IMR-90 (cell line): ENCODE results near the gene CLCN4.

Source experiments
- BHLHE40 ChIP-seq: fragments of 150-350 bp; IDR thresholded peaks from 2 replicates; pipeline ENCODE4 v1.6.1; 2016; ENCODE audit warnings: mild to moderate bottlenecking, low read depth, low read length
- CEBPB ChIP-seq: IDR thresholded peaks from 2 replicates; pipeline ENCODE4 v1.6.1; 2012; ENCODE audit warnings: low read depth, low read length, improper control_type of control experiment
- FOS ChIP-seq: fragments of 150-350 bp; IDR thresholded peaks from 2 replicates; pipeline ENCODE4 v1.6.1; 2016; ENCODE audit warnings: low read depth, low read length
- MAFK ChIP-seq: IDR thresholded peaks from 2 replicates; pipeline ENCODE4 v1.6.1; 2012; ENCODE audit warnings: low read depth, low read length, improper control_type of control experiment
- MAZ ChIP-seq: IDR thresholded peaks from 2 replicates; pipeline ENCODE4 v1.6.1; 2012; ENCODE audit warnings: low read depth, mild to moderate bottlenecking, low read length, improper control_type of control experiment, moderate library complexity, borderline replicate concordance
- MXI1 ChIP-seq: IDR thresholded peaks from 2 replicates; pipeline ENCODE4 v1.6.1; 2012; ENCODE audit warnings: low read depth, mild to moderate bottlenecking, low read length, moderate library complexity, borderline replicate concordance
- POLR2A ChIP-seq: IDR thresholded peaks from 2 replicates; pipeline ENCODE4 v1.6.1; 2012; ENCODE audit warnings: mild to moderate bottlenecking, low read depth, low read length
- RAD21 ChIP-seq: IDR thresholded peaks from 2 replicates; pipeline ENCODE4 v1.6.1; 2012; ENCODE audit warnings: low read length, improper control_type of control experiment
- RCOR1 ChIP-seq: IDR thresholded peaks from 2 replicates; pipeline ENCODE4 v1.6.1; 2012; ENCODE audit warnings: mild to moderate bottlenecking, low read length, improper control_type of control experiment; ENCODE audit not compliant: insufficient replicate concordance
- RFX5 ChIP-seq: IDR thresholded peaks from 2 replicates; pipeline ENCODE4 v1.8.0; 2012; ENCODE audit warnings: low read depth, mild to moderate bottlenecking, low read length, moderate library complexity
- SMC3 ChIP-seq: fragments of 150-350 bp; IDR thresholded peaks from 2 replicates; pipeline ENCODE4 v1.6.1; 2016; ENCODE audit warnings: low read depth, mild to moderate bottlenecking, antibody characterized with exemption, low read length, moderate library complexity
- TF ChIP-seq, protein P1 (sequence below): conservative IDR thresholded peaks from 2 replicates; pipeline ENCODE4 v1.5.1; 2012; ENCODE audit warnings: mild to moderate bottlenecking, low read depth, low read length, improper control_type of control experiment
- TF ChIP-seq, protein P2 (sequence below): fragments of 150-350 bp; IDR thresholded peaks from 2 replicates; pipeline ENCODE4 v1.6.1; 2017; ENCODE audit warnings: mild to moderate bottlenecking, antibody characterized with exemption, low read length, low read depth
- TF ChIP-seq, protein P3 (sequence below): fragments of 150-350 bp; IDR thresholded peaks from 2 replicates; pipeline ENCODE4 v1.6.1; 2016; ENCODE audit warnings: low read depth, mild to moderate bottlenecking, low read length, moderate library complexity, borderline replicate concordance

DNA sequence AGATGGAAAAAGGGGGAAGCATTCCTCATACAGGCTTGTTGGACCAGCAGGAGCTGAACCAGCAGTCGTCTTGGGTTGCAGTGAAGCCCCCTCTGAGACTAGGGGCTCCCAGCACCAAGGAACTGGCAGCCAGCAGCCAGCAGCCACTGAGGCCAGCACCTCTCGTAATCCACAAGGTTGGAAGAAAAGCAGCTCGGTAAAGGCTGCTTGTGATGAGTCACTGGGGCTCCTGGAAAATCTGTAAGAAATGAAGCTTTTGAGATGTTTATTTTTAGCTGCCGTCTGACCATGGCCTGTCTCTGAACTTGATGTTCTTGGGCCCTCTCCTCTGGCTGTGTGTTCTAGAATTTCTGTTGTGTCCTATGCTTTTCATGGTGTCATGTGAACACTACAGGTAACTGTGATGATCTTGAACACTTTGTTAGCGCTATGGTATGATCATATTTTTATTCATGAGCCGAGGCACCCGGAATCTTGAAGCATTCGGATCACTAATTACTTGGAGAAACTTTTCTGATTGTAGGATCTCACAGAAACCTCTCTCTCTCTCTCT, 18.6 kb downstream of the CLCN4 start:
- TF ChIP-seq, protein P1, sequence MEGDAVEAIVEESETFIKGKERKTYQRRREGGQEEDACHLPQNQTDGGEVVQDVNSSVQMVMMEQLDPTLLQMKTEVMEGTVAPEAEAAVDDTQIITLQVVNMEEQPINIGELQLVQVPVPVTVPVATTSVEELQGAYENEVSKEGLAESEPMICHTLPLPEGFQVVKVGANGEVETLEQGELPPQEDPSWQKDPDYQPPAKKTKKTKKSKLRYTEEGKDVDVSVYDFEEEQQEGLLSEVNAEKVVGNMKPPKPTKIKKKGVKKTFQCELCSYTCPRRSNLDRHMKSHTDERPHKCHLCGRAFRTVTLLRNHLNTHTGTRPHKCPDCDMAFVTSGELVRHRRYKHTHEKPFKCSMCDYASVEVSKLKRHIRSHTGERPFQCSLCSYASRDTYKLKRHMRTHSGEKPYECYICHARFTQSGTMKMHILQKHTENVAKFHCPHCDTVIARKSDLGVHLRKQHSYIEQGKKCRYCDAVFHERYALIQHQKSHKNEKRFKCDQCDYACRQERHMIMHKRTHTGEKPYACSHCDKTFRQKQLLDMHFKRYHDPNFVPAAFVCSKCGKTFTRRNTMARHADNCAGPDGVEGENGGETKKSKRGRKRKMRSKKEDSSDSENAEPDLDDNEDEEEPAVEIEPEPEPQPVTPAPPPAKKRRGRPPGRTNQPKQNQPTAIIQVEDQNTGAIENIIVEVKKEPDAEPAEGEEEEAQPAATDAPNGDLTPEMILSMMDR, result no peak
- no peak for TF ChIP-seq POLR2A
- no peak for TF ChIP-seq SMC3
- TF ChIP-seq CEBPB, result no peak
- no peak for TF ChIP-seq RAD21
- TF ChIP-seq, protein P2, sequence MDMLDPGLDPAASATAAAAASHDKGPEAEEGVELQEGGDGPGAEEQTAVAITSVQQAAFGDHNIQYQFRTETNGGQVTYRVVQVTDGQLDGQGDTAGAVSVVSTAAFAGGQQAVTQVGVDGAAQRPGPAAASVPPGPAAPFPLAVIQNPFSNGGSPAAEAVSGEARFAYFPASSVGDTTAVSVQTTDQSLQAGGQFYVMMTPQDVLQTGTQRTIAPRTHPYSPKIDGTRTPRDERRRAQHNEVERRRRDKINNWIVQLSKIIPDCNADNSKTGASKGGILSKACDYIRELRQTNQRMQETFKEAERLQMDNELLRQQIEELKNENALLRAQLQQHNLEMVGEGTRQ, result no peak
- no peak for TF ChIP-seq RCOR1
- TF ChIP-seq MAFK, result no peak
- TF ChIP-seq, protein P3, sequence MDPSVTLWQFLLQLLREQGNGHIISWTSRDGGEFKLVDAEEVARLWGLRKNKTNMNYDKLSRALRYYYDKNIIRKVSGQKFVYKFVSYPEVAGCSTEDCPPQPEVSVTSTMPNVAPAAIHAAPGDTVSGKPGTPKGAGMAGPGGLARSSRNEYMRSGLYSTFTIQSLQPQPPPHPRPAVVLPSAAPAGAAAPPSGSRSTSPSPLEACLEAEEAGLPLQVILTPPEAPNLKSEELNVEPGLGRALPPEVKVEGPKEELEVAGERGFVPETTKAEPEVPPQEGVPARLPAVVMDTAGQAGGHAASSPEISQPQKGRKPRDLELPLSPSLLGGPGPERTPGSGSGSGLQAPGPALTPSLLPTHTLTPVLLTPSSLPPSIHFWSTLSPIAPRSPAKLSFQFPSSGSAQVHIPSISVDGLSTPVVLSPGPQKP, result no peak
- TF ChIP-seq BHLHE40, result no peak
- TF ChIP-seq RFX5, result no peak
- TF ChIP-seq MXI1, result no peak
- no peak for TF ChIP-seq MAZ
- TF ChIP-seq FOS, result peak; percentile 46; the same call in 1 of the 2 replicates
